Measurements from ENCODE around the gene RPL27.

DNA sequence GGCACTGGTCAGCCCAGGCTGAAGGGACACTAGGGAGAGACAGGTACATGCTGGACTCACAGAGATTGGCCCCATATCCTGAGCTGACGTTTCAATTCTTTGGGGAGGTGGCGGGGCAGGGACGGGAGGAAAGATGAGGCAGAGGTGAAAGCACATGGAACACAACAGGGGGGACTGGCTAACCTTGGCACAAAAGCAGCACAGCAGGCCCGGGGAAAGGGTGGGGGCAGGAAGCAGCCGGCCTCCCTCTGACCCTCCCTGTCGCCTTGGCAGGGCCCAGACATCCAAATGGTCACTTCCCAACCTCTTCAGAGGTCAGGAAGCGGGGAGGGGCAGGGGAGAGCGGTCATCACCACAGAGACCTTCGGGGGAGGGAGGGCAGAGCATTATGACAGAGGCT lies 17.4 kb downstream of the RPL27 start:
- TF ChIP-seq, protein P1, sequence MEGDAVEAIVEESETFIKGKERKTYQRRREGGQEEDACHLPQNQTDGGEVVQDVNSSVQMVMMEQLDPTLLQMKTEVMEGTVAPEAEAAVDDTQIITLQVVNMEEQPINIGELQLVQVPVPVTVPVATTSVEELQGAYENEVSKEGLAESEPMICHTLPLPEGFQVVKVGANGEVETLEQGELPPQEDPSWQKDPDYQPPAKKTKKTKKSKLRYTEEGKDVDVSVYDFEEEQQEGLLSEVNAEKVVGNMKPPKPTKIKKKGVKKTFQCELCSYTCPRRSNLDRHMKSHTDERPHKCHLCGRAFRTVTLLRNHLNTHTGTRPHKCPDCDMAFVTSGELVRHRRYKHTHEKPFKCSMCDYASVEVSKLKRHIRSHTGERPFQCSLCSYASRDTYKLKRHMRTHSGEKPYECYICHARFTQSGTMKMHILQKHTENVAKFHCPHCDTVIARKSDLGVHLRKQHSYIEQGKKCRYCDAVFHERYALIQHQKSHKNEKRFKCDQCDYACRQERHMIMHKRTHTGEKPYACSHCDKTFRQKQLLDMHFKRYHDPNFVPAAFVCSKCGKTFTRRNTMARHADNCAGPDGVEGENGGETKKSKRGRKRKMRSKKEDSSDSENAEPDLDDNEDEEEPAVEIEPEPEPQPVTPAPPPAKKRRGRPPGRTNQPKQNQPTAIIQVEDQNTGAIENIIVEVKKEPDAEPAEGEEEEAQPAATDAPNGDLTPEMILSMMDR (IDR thresholded peaks at IDR 0.05; ENCODE audit: borderline replicate concordance, extremely low read depth, low read length, poor library complexity, severe bottlenecking) = no peak
- no peak for TF ChIP-seq EZH2 (IDR thresholded peaks at IDR 0.05; ENCODE audit: borderline replicate concordance, low read depth, low read length, severe bottlenecking)
